ENCODE results near the gene LSR.

DNA sequence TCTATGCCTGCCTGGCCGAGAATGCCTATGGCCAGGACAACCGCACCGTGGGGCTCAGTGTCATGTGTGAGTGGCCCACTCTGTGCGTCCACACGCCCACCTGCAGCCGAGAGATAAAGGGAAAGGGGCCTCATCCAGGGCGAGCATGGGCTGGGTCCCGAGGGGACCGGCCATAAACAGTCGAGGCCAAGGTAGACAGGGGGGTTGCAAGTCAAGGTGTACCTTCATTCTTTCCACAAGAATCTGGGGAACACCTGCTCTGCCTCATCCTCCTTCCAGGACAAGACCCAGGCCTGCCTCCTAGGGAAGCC, 51.5 kb downstream of the LSR start:
- no peak for TF ChIP-seq EZH2 (IDR thresholded peaks at IDR 0.05; ENCODE audit: borderline replicate concordance, insufficient read depth, low read depth, low read length, poor library complexity, severe bottlenecking)
- TF ChIP-seq, protein P1, sequence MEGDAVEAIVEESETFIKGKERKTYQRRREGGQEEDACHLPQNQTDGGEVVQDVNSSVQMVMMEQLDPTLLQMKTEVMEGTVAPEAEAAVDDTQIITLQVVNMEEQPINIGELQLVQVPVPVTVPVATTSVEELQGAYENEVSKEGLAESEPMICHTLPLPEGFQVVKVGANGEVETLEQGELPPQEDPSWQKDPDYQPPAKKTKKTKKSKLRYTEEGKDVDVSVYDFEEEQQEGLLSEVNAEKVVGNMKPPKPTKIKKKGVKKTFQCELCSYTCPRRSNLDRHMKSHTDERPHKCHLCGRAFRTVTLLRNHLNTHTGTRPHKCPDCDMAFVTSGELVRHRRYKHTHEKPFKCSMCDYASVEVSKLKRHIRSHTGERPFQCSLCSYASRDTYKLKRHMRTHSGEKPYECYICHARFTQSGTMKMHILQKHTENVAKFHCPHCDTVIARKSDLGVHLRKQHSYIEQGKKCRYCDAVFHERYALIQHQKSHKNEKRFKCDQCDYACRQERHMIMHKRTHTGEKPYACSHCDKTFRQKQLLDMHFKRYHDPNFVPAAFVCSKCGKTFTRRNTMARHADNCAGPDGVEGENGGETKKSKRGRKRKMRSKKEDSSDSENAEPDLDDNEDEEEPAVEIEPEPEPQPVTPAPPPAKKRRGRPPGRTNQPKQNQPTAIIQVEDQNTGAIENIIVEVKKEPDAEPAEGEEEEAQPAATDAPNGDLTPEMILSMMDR (IDR thresholded peaks at IDR 0.05): no peak
